Liver (tissue), 3 donors: ENCODE data around the gene KIF6.

Experiments
- EGR1 ChIP-seq, 2 donors: IDR thresholded peaks; 2 replicates each; pipeline ENCODE4 v1.6.1; 2016 to 2018; ENCODE audit warnings: antibody characterized with exemption in 2 of 2, low read depth in 2 of 2
- FOXA2 ChIP-seq: IDR thresholded peaks from 2 replicates; pipeline ENCODE4 v1.6.1; 2016; ENCODE audit warnings: antibody characterized with exemption
- GABPA ChIP-seq, 2 donors: IDR thresholded peaks in 1 of 2; conservative IDR thresholded peaks in 1 of 2; 2 replicates each; pipeline ENCODE4 v1.6.1; 2016; ENCODE audit warnings: antibody characterized with exemption in 2 of 2, mild to moderate bottlenecking in 1 of 2, moderate library complexity in 1 of 2
- HNF4G ChIP-seq: IDR thresholded peaks from 2 replicates; pipeline ENCODE4 v1.6.1; 2016; ENCODE audit warnings: antibody characterized with exemption
- JUND ChIP-seq, 2 donors: IDR thresholded peaks; 2 replicates each; pipeline ENCODE4 v1.6.1; 2016; ENCODE audit warnings: antibody characterized with exemption in 2 of 2
- RAD21 ChIP-seq, 2 donors: IDR thresholded peaks; 2 replicates each; pipeline ENCODE4 v1.6.1; 2016; ENCODE audit warnings: antibody characterized with exemption in 2 of 2, mild to moderate bottlenecking in 2 of 2
- YY1 ChIP-seq: IDR thresholded peaks from 2 replicates; pipeline ENCODE4 v1.6.1; 2016; ENCODE audit warnings: antibody characterized with exemption, mild to moderate bottlenecking
- ZBTB33 ChIP-seq: IDR thresholded peaks from 2 replicates; pipeline ENCODE4 v1.6.1; 2016; ENCODE audit warnings: antibody characterized with exemption
- TF ChIP-seq, protein P1 (sequence below): fragments of 150-350 bp; IDR thresholded peaks from 2 replicates; pipeline ENCODE4 v1.5.1; 2017; ENCODE audit warnings: improper control_type of control experiment, low read depth, low read length; ENCODE audit not compliant: missing input control
- donor health status: healthy.
- donor health status: healthy.

GRCh38 chr6:39681674-39682121, 43.5 kb downstream of the KIF6 start:
- no peak for TF ChIP-seq HNF4G
- TF ChIP-seq, protein P1, sequence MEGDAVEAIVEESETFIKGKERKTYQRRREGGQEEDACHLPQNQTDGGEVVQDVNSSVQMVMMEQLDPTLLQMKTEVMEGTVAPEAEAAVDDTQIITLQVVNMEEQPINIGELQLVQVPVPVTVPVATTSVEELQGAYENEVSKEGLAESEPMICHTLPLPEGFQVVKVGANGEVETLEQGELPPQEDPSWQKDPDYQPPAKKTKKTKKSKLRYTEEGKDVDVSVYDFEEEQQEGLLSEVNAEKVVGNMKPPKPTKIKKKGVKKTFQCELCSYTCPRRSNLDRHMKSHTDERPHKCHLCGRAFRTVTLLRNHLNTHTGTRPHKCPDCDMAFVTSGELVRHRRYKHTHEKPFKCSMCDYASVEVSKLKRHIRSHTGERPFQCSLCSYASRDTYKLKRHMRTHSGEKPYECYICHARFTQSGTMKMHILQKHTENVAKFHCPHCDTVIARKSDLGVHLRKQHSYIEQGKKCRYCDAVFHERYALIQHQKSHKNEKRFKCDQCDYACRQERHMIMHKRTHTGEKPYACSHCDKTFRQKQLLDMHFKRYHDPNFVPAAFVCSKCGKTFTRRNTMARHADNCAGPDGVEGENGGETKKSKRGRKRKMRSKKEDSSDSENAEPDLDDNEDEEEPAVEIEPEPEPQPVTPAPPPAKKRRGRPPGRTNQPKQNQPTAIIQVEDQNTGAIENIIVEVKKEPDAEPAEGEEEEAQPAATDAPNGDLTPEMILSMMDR, result no peak
- no peak for TF ChIP-seq EGR1 (IDR thresholded peaks at IDR 0.05; ENCODE audit: low read depth in 2 of 2)
- TF ChIP-seq RAD21 (IDR thresholded peaks at IDR 0.05), result no peak
- no peak for TF ChIP-seq FOXA2
- no peak for TF ChIP-seq YY1
- TF ChIP-seq JUND (IDR thresholded peaks at IDR 0.05), result no peak
- TF ChIP-seq ZBTB33, result no peak
- TF ChIP-seq GABPA (IDR thresholded peaks at IDR 0.05 in 1 of 2, conservative IDR thresholded peaks at IDR 0.05 in 1 of 2), result no peak
